Neural cell (in vitro differentiated cells): ENCODE measurements around the gene TPRA1. TPM values are rescaled to one million over a fixed set of nuclear protein-coding genes. Genes with fewer than 3 reads are reported as not detected.

Experiments used
- H2AFZ ChIP-seq: fragments of 200-600, 300-800 bp; sonication (generic), shearing (Covaris generic); 2 replicates; pipeline ENCODE4 v1.6.0; 2014; ENCODE audit warnings: low read depth, mild to moderate bottlenecking, antibody characterized with exemption, low read length, moderate library complexity
- H3F3A ChIP-seq: fragments of 200-600 bp; shearing (Covaris generic); 2 replicates; pipeline ENCODE4 v1.6.1; 2016; ENCODE audit warnings: mild to moderate bottlenecking, moderate library complexity, mixed read lengths, antibody characterized with exemption, low read length; ENCODE audit not compliant: insufficient read depth, poor library complexity, severe bottlenecking
- H3K27ac ChIP-seq: fragments of 200-600, 300-800 bp; sonication (generic), shearing (Covaris generic); 2 replicates; pipeline ENCODE4 v1.5.1; 2014; ENCODE audit warnings: mild to moderate bottlenecking, low read length, moderate library complexity
- H3K27me3 ChIP-seq: fragments of 300-800, 200-600 bp; sonication (generic), shearing (Covaris generic); 2 replicates; pipeline ENCODE4 v1.6.0; 2014; ENCODE audit warnings: mild to moderate bottlenecking, low read depth, low read length, moderate library complexity; ENCODE audit not compliant: insufficient read depth
- H3K36me3 ChIP-seq: fragments of 300-800, 200-600 bp; sonication (generic), shearing (Covaris generic); 2 replicates; pipeline ENCODE4 v1.5.1; 2014; ENCODE audit warnings: mild to moderate bottlenecking, antibody characterized with exemption, low read length, moderate library complexity; ENCODE audit not compliant: insufficient read depth
- H3K4me2 ChIP-seq: fragments of 300-800, 200-600 bp; sonication (generic), shearing (Covaris generic); 2 replicates; pipeline ENCODE4 v1.6.0; 2014; ENCODE audit warnings: mild to moderate bottlenecking, low read length
- H3K4me3 ChIP-seq: fragments of 300-800, 200-600 bp; sonication (generic), shearing (Covaris generic); 2 replicates; pipeline ENCODE4 v1.5.1; 2014; ENCODE audit warnings: mild to moderate bottlenecking, low read length, moderate library complexity
- H3K79me2 ChIP-seq: fragments of 200-600 bp; shearing (Covaris generic); replicated peaks from 2 replicates; pipeline ENCODE4 v1.6.0; 2014; ENCODE audit warnings: mild to moderate bottlenecking, low read length, moderate library complexity; ENCODE audit not compliant: insufficient read depth
- H3K9ac ChIP-seq: fragments of 300-800, 200-600 bp; sonication (generic), shearing (Covaris generic); 2 replicates; pipeline ENCODE4 v1.6.1; 2016; ENCODE audit warnings: mild to moderate bottlenecking, low read length, mixed read lengths
- H3K9me2 ChIP-seq: fragments of 200-600 bp; shearing (Covaris generic); 2 replicates; pipeline ENCODE4 v1.6.1; 2016; ENCODE audit warnings: mild to moderate bottlenecking, low read length, mixed read lengths; ENCODE audit not compliant: insufficient read depth
- H3K9me3 ChIP-seq: fragments of 200-600, 300-800 bp; sonication (generic), shearing (Covaris generic); 2 replicates; pipeline ENCODE4 v1.6.1; 2016; ENCODE audit warnings: mild to moderate bottlenecking, mixed run types, low read length, moderate library complexity, mixed read lengths
- H4K20me1 ChIP-seq: fragments of 200-600 bp; shearing (Covaris generic); 2 replicates; pipeline ENCODE4 v1.6.1; 2016; ENCODE audit warnings: mild to moderate bottlenecking, mixed run types; ENCODE audit not compliant: insufficient read depth
- CTCF ChIP-seq: fragments of 450-650 bp; IDR thresholded peaks from 2 replicates; pipeline ENCODE4 v1.5.1; 2014; ENCODE audit warnings: antibody characterized with exemption, mild to moderate bottlenecking, moderate library complexity; ENCODE audit not compliant: poor library complexity, severe bottlenecking
- EP300 ChIP-seq: fragments of 450-650 bp; conservative IDR thresholded peaks from 2 replicates; pipeline ENCODE4 v1.6.1; 2014; ENCODE audit warnings: antibody characterized with exemption, mild to moderate bottlenecking, moderate library complexity; ENCODE audit not compliant: poor library complexity, severe bottlenecking
- EZH2 ChIP-seq: fragments of 200-600, 300-800 bp; shearing (Covaris generic), sonication (generic); IDR thresholded peaks from 2 replicates; pipeline ENCODE4 v1.6.1; 2014; ENCODE audit warnings: antibody characterized with exemption, low read length, borderline replicate concordance, mild to moderate bottlenecking; ENCODE audit not compliant: insufficient read depth, poor library complexity, severe bottlenecking
- MXI1 ChIP-seq: fragments of 450-650 bp; conservative IDR thresholded peaks from 2 replicates; pipeline ENCODE4 v1.6.1; 2014; ENCODE audit warnings: antibody characterized with exemption, mild to moderate bottlenecking; ENCODE audit not compliant: poor library complexity, severe bottlenecking
- POLR2AphosphoS5 ChIP-seq: IDR thresholded peaks from 2 replicates; pipeline ENCODE4 v1.6.1; 2012
- RAD21 ChIP-seq: fragments of 450-650 bp; conservative IDR thresholded peaks from 2 replicates; pipeline ENCODE4 v1.6.1; 2014; ENCODE audit warnings: antibody characterized with exemption, mild to moderate bottlenecking, moderate library complexity
- REST ChIP-seq: IDR thresholded peaks from 2 replicates; pipeline ENCODE4 v1.6.1; 2012; ENCODE audit warnings: borderline replicate concordance
- SMC3 ChIP-seq: fragments of 450-650 bp; conservative IDR thresholded peaks from 2 replicates; pipeline ENCODE4 v1.6.1; 2014; ENCODE audit warnings: antibody characterized with exemption, mild to moderate bottlenecking, moderate library complexity; ENCODE audit not compliant: poor library complexity
- TAF1 ChIP-seq: IDR thresholded peaks from 2 replicates; pipeline ENCODE4 v1.6.1; 2012; ENCODE audit warnings: low read depth
- polyA plus RNA-seq: library from polyadenylated mRNA; depleted of rRNA; stranded (reverse); fragments of >200 nt; gene quantifications from 2 replicates; pipeline ENCODE4 v1.2.3, GENCODE V29; 2014

Gene TPRA1
- polyA plus RNA-seq, 1 donor from 2014 or later, result 26.5 TPM

GRCh38 chr3:127569160-127569559, 21.4 kb downstream of the TPRA1 start:
- Histone ChIP-seq H3K27ac (no peak overlapping the region), H3K79me2 (no peaks in the 10 kb centered on the region), H4K20me1 (no peaks in the 10 kb centered on the region), H3F3A (no peaks in the 10 kb centered on the region), H3K4me3 (no peak overlapping the region), H2AFZ (no peak overlapping the region), H3K27me3 (no peaks in the 10 kb centered on the region), H3K4me2 (no peak overlapping the region), H3K9ac (no peak overlapping the region), H3K9me3 (no peaks in the 10 kb centered on the region), H3K36me3 (peaks cover 12% of the 10 kb centered on the region), H3K9me2 (no peaks in the 10 kb centered on the region)
- no peak for TF ChIP-seq REST
- no peak for TF ChIP-seq SMC3
- TF ChIP-seq POLR2AphosphoS5, result no peak
- no peak for TF ChIP-seq EZH2
- TF ChIP-seq RAD21, result no peak
- no peak for TF ChIP-seq TAF1
- TF ChIP-seq CTCF, result no peak
- no peak for TF ChIP-seq EP300
- no peak for TF ChIP-seq MXI1

GRCh38 chr3:127568586-127568985, 21.9 kb downstream of the TPRA1 start:
- H3K4me3 ChIP-seq, result no peak overlapping the region
- no peaks in the 10 kb centered on the region for H3K9me2 ChIP-seq
- no peak overlapping the region for H2AFZ ChIP-seq
- H3K27me3 ChIP-seq, result no peaks in the 10 kb centered on the region
- peaks cover 12% of the 10 kb centered on the region for H3K36me3 ChIP-seq
- no peak overlapping the region for H3K4me2 ChIP-seq
- no peaks in the 10 kb centered on the region for H3F3A ChIP-seq
- no peaks in the 10 kb centered on the region for H4K20me1 ChIP-seq
- no peak overlapping the region for H3K27ac ChIP-seq
- H3K9me3 ChIP-seq, result no peaks in the 10 kb centered on the region
- no peaks in the 10 kb centered on the region for H3K79me2 ChIP-seq
- no peak overlapping the region for H3K9ac ChIP-seq
- TF ChIP-seq CTCF (no peak), EP300 (no peak), EZH2 (no peak), MXI1 (no peak), SMC3 (no peak), TAF1 (no peak), REST (no peak), POLR2AphosphoS5 (no peak), RAD21 (no peak)
